ENCODE measurements around the gene CYP24A1. TPM values are rescaled to one million over a fixed set of nuclear protein-coding genes. Genes with fewer than 3 reads are reported as not detected.

CYP24A1 gene
- total and polyA plus RNA-seq, 2 experiments from 2014 or later = not detected

DNA sequence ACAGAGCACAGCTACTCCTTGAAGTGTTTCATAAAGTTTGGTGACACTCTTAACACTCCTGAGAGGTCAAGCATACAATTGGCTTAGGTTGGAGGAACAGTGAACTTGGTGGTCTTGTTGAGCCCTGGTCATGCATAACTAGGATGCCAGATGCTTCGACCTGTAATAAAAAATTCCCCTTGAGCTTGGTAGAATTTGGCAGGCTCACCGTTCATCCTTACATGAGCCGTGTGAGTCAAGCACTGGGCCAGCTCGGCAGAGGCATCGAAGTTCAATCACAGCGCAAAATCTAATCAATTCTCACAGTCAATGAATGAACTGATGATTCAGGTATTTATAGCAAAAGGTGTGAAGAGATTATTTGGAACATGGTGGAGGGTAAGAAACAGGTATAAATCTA is 33.7 kb downstream of the CYP24A1 start:
- H3K36me3 ChIP-seq = no peaks in the 10 kb centered on the region
- H3K4me3 ChIP-seq = no peak overlapping the region
- no peak for DNase-seq (ENCODE audit: low read depth in 1 of 2, low spot score in 1 of 2)
- H3K27ac ChIP-seq = no peak overlapping the region
- TF ChIP-seq, protein P1, sequence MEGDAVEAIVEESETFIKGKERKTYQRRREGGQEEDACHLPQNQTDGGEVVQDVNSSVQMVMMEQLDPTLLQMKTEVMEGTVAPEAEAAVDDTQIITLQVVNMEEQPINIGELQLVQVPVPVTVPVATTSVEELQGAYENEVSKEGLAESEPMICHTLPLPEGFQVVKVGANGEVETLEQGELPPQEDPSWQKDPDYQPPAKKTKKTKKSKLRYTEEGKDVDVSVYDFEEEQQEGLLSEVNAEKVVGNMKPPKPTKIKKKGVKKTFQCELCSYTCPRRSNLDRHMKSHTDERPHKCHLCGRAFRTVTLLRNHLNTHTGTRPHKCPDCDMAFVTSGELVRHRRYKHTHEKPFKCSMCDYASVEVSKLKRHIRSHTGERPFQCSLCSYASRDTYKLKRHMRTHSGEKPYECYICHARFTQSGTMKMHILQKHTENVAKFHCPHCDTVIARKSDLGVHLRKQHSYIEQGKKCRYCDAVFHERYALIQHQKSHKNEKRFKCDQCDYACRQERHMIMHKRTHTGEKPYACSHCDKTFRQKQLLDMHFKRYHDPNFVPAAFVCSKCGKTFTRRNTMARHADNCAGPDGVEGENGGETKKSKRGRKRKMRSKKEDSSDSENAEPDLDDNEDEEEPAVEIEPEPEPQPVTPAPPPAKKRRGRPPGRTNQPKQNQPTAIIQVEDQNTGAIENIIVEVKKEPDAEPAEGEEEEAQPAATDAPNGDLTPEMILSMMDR (IDR thresholded peaks at IDR 0.05; ENCODE audit: low read depth, low read length) = no peak
- H3K27me3 ChIP-seq = no peaks in the 10 kb centered on the region
- no peaks in the 10 kb centered on the region for H3K9me3 ChIP-seq (ENCODE audit: low read depth)
- no peaks in the 10 kb centered on the region for H3K4me1 ChIP-seq (ENCODE audit: low read depth)

DNA sequence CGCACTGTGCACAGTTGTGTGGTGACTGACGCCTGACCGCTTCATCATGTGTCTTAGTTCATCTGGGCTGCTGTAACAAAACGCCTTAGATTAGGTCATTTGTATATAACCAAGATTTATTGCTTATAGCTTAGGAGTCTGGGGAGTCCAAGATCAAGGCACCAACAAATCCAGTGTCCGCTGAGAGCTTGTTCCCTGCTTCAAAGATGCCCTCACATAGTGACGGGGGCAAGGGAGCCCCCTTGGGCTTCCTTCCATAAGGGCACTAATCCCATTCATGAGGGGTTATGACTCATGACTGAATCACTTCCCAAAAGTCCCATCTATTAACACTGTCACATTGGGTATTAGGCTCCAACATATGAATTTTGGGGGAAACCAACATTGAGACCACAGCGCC is 34.6 kb downstream of the CYP24A1 start:
- TF ChIP-seq, protein P1 (IDR thresholded peaks at IDR 0.05; ENCODE audit: low read depth, low read length) = no peak
- no peak overlapping the region for H3K4me3 ChIP-seq

DNA sequence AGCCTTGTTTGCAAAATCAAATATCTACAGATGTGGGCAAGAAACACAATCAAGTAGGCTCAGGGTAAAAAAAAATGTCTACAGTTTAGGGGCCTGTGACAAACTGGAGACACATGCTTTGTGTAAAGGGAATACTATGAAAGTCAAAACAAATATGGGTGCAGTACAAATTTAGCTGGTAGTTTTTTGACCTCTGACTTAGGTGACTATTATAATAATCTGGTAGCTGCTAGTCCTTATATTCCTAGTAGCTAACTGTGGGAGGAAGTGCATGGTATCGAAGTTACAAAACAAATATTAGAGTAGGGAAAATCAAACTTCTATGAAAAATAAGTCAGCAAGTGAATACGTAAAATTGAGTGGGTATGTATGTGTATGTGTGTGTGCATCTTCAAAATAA is 35.4 kb downstream of the CYP24A1 start:
- Histone ChIP-seq H3K9me3 (ENCODE audit: low read depth) (no peaks in the 10 kb centered on the region), H3K27me3 (no peaks in the 10 kb centered on the region), H3K4me1 (ENCODE audit: low read depth) (no peaks in the 10 kb centered on the region), H3K4me3 (no peak overlapping the region), H3K36me3 (no peaks in the 10 kb centered on the region), H3K27ac (no peak overlapping the region)
- TF ChIP-seq, protein P1 (IDR thresholded peaks at IDR 0.05; ENCODE audit: low read depth, low read length) = no peak
- DNase-seq (ENCODE audit: low read depth in 1 of 2, low spot score in 1 of 2) = no peak

More for the DNA sequence above, 34.6 kb downstream of the CYP24A1 start:
- no peak overlapping the region for H3K27ac ChIP-seq
- no peaks in the 10 kb centered on the region for H3K36me3 ChIP-seq
- no peak for DNase-seq (ENCODE audit: low read depth in 1 of 2, low spot score in 1 of 2)
- H3K27me3 ChIP-seq = no peaks in the 10 kb centered on the region
- no peaks in the 10 kb centered on the region for H3K4me1 ChIP-seq (ENCODE audit: low read depth)
- H3K9me3 ChIP-seq (ENCODE audit: low read depth) = no peaks in the 10 kb centered on the region

DNA sequence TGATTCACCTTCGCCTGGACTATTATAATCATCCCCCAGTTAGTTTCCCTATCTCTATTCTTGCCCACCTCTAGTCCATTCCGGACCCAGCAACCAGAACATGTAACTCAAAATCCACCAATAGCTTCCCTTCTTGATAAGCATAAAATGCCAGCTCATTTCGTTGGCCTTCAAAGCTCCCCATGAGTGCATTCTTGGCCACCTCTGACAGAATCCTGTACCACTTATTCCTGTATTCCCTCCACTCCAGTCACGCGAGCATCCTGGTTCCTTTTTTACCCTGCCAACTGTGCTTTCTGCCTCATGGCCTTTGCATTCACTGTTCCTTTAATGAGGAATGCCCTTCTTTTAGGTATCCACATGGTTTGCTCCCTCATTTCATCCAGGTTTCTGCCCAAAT is 36.7 kb downstream of the CYP24A1 start:
- H3K9me3 ChIP-seq (ENCODE audit: low read depth) = no peaks in the 10 kb centered on the region
- no peaks in the 10 kb centered on the region for H3K4me1 ChIP-seq (ENCODE audit: low read depth)
- DNase-seq (ENCODE audit: low read depth in 1 of 2, low spot score in 1 of 2) = peak in 1 of 2 donors; percentile 12
- H3K4me3 ChIP-seq = no peak overlapping the region
- no peaks in the 10 kb centered on the region for H3K36me3 ChIP-seq
- H3K27me3 ChIP-seq = no peaks in the 10 kb centered on the region
- TF ChIP-seq, protein P1 (IDR thresholded peaks at IDR 0.05; ENCODE audit: low read depth, low read length) = no peak
- no peak overlapping the region for H3K27ac ChIP-seq

DNA sequence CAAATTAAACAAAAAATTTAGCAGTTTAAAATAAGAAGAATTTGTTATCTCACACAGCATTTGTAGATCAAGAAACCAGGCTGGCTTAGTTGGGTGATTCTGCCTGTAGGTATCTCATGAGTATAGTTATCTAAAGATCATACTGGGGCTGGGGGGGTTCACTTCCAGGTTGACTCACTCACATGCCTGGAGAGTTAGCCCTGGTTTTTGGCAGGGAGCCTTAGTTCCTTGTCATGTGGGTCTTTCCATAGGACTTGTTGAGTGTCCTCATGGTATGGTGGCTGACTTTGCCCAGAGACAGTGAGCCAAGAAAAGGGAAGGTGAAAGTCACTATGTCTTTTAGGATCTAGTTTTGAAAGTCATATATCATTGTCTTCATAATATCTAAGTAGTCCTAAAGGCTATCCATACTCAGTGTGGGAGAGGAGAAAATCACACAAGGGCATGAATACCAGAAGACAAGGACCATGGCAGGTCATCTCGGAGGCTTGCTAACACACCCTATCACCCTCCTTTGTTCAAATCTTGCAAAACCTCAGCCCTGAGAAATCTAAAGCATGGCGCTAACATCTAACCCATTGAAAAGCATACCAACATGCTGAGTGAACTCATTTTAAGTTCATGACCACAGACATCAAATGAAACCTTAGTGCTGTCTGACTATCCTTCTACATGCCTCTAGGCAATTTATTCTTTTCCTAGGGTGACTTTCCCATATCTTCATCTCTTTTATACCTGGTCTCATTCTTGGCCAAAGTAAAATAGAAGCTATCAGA is 39.2 kb downstream of the CYP24A1 start:
- DNase-seq (ENCODE audit: low read depth in 1 of 2, low spot score in 1 of 2) = peak in 1 of 2 donors; percentile 18
- Histone ChIP-seq H3K36me3 (no peaks in the 10 kb centered on the region), H3K4me1 (ENCODE audit: low read depth) (no peaks in the 10 kb centered on the region), H3K27me3 (no peaks in the 10 kb centered on the region), H3K27ac (no peak overlapping the region), H3K4me3 (no peak overlapping the region), H3K9me3 (ENCODE audit: low read depth) (no peaks in the 10 kb centered on the region)
- TF ChIP-seq, protein P1 (IDR thresholded peaks at IDR 0.05; ENCODE audit: low read depth, low read length) = no peak
